AG04450 (cell line): ENCODE measurements around the gene PEX3. TPM values are rescaled to one million over a fixed set of nuclear protein-coding genes. Genes with fewer than 3 reads are reported as not detected.

Source experiments
- CTCF ChIA-PET: fragments of 300-600, 350-600 bp; formaldehyde crosslinking; extraction: SDS; loops from one replicate; lab custom pipeline; 2022; ENCODE audit warnings: antibody characterized with exemption, inconsistent platforms; lab: Charles Lee
- POLR2A ChIA-PET: fragments of 350-600 bp; formaldehyde crosslinking; extraction: SDS; loops from one replicate; lab custom pipeline; 2021; ENCODE audit warnings: antibody characterized with exemption, inconsistent platforms; lab: Yijun Ruan, JAX
- DNase-seq: peaks from one replicate; pipeline ENCODE4 v3.0.0-alpha.2; 2011; ENCODE audit warnings: low read depth, low spot score
- H3K27ac ChIP-seq: one replicate; pipeline ENCODE4 v1.5.1; 2012; ENCODE audit warnings: low read depth, low read length, control low read depth
- H3K27me3 ChIP-seq: one replicate; pipeline ENCODE4 v1.6.0; 2012; ENCODE audit warnings: low read length; ENCODE audit not compliant: control insufficient read depth, insufficient read depth
- H3K4me3 ChIP-seq: 2 replicates; pipeline ENCODE4 v1.5.1; 2011; ENCODE audit warnings: mild to moderate bottlenecking, low read depth, low read length, control low read depth
- H3K9me3 ChIP-seq: 2 replicates; pipeline ENCODE4 v1.5.1; 2012; ENCODE audit warnings: low read length; ENCODE audit not compliant: control insufficient read depth, insufficient read depth
- polyA plus RNA-seq: library from polyadenylated mRNA; depleted of rRNA; stranded (reverse); fragments of >200 nt; gene quantifications from 2 replicates; pipeline ENCODE4 v1.2.3, GENCODE V29; 2011
- TF ChIP-seq, protein P1 (sequence below): IDR thresholded peaks from 2 replicates; pipeline ENCODE4 v1.5.1; 2011; ENCODE audit warnings: low read depth, low read length, control low read depth, inconsistent platforms

PEX3 gene
- polyA plus RNA-seq, 1 experiment: 30.9 TPM

DNA sequence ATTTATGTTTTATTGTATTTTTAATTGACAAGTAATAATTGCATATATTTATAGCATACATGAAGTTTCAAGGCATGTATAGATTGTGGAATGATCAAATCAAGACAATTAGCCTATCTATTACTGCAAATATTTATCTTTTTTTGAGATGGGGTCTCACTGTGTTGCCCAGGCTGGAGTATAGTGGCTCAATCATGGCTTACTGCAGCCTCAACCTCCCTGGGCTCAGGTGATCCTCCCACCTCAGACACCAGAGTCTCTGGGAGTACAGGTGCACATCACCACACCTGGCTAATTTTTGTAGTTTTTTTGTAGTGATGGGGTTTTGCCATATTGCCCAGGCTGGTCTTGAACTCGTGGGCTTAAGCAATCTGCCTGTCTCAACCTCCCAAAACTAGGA is 77.1 kb downstream of the PEX3 start:
- no peaks in the 10 kb centered on the region for H3K9me3 ChIP-seq
- no peak overlapping the region for H3K4me3 ChIP-seq
- TF ChIP-seq, protein P1, sequence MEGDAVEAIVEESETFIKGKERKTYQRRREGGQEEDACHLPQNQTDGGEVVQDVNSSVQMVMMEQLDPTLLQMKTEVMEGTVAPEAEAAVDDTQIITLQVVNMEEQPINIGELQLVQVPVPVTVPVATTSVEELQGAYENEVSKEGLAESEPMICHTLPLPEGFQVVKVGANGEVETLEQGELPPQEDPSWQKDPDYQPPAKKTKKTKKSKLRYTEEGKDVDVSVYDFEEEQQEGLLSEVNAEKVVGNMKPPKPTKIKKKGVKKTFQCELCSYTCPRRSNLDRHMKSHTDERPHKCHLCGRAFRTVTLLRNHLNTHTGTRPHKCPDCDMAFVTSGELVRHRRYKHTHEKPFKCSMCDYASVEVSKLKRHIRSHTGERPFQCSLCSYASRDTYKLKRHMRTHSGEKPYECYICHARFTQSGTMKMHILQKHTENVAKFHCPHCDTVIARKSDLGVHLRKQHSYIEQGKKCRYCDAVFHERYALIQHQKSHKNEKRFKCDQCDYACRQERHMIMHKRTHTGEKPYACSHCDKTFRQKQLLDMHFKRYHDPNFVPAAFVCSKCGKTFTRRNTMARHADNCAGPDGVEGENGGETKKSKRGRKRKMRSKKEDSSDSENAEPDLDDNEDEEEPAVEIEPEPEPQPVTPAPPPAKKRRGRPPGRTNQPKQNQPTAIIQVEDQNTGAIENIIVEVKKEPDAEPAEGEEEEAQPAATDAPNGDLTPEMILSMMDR: no peak
- ChIA-PET CTCF (no interaction called here), POLR2A (no interaction called here)
- H3K27me3 ChIP-seq: peaks cover 3% of the 10 kb centered on the region
- no peak overlapping the region for H3K27ac ChIP-seq
- DNase-seq: no peak

DNA sequence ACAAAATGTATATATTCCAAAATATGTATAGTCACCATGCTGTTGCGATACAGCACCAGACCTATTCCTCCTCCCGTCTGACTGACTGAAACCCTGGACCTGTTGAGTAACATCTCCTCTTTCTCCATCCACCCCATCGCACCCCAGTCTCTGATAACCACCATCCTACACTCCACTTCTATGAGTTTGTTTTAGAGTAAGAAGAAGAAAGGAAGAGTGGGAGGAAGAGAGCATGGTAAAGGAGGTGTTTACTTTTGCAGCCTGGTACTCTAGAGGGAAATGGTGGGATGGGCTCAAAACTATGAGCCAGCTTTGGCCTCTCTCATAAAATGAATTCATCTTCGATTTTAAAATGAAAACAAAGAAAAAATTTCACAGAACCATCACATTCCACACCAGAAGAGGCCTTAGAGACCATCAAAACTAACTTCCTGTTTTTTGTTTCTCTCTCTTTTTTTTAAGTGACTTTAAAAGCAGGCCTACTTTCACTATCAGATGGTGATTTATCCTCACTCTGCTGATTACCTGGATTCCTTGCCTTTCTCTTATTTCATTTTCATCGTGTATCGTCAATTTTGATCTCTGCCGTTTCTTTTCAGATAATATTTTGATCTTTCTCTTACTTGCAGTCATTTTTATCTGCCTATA is 77.7 kb downstream of the PEX3 start:
- TF ChIP-seq, protein P1: no peak
- no peak for DNase-seq
- H3K27me3 ChIP-seq: peaks cover 3% of the 10 kb centered on the region
- no peaks in the 10 kb centered on the region for H3K9me3 ChIP-seq
- ChIA-PET POLR2A (no interaction called here), CTCF (interaction anchor here (0.6 to 1.2 kb wide), 2 partner anchors 17 to 30 kb away, joined by 3 read pairs; partner anchors contain the start of gene FUCA2)
- no peak overlapping the region for H3K27ac ChIP-seq
- no peak overlapping the region for H3K4me3 ChIP-seq

DNA sequence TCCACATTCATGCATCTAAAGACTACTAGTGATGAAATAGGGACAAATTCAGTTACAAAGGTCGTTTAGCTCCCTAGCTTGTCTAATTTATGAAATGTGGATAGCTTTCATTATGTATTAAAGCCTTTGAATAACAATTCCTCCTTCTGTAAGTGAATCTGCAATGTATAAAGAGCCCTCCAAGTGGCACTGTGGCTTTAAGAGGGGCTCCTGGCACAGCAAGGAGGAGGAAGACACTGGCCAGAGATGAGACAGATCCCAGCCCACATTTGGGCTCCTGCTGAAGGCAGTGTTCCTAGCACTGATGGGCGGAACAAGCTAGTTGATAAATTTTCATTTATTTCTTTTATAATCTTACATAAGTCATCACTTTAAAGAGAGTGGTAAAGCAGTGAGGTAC is 78.5 kb downstream of the PEX3 start:
- Histone ChIP-seq H3K4me3 (no peak overlapping the region), H3K9me3 (no peaks in the 10 kb centered on the region), H3K27ac (no peak overlapping the region), H3K27me3 (peaks cover 3% of the 10 kb centered on the region)
- DNase-seq: no peak
- POLR2A ChIA-PET: no interaction called here
- TF ChIP-seq, protein P1: 0 out of 2 replicates have a peak, but pooled peaks have one; percentile 27
- CTCF ChIA-PET: interaction anchor here (0.6 to 1.2 kb wide), 2 partner anchors 18 to 31 kb away, joined by 3 read pairs; partner anchors contain the start of gene FUCA2

DNA sequence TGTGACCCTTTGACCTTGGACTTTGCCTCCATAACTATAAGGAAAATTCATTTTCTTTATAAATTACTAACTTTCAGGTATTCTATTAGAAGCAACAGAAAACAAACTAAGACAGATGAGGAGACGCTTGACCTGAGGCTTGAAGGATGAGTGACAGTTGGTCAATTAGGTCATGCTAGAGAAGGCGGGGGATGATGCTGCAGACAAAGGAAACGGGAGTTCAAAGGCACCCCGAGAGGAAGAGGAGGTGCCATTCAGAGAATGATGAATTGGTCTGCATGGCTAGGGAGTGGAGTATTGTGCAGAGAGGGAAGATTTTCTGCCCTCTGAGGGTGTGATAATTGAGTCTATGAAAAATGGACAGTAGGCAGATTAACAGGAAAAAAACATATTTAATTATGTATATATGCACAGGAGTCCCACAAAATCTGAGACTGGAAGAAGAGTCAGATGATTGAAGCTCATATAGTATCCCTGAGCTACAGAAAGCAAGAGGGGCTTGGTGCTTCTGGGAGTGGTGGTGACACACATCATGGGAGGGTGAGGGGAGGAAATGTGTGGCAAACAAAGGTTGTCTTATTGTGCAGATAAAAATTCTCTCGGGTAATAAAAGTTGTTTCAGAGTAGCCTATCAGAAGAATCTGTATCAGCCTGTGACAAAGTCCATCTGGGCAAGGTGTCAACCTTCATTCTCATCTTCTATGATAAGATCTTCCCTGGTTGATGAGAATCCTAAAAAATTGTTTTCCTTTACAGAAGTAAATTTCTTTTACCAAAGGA is 81.3 kb downstream of the PEX3 start:
- Histone ChIP-seq H3K9me3 (no peaks in the 10 kb centered on the region), H3K4me3 (no peak overlapping the region), H3K27me3 (peaks cover 3% of the 10 kb centered on the region), H3K27ac (no peak overlapping the region)
- TF ChIP-seq, protein P1: no peak
- no peak for DNase-seq
- ChIA-PET CTCF (no interaction called here), POLR2A (no interaction called here)

DNA sequence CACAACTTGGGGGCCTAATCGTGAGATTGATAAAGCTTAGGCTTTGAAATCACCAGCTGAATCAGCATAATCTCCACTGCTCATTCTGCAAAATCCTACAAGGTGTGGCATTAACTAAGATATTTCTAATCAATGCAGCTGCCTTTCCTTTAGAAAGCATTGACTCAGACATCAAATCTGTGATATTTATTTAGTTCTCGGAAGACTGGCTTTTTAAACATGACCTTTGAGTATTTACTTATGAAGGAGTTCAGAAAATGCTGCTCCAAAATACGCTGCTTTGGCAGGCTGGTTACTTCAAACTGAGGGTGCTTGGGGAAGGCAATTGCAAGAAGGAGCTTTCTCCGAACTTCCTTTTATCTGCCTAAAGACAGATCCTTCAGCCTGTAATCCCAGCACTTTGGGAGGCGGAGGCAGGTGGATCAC is 84.6 kb downstream of the PEX3 start:
- Histone ChIP-seq H3K9me3 (no peaks in the 10 kb centered on the region), H3K4me3 (no peak overlapping the region), H3K27ac (no peak overlapping the region), H3K27me3 (peaks cover 3% of the 10 kb centered on the region)
- TF ChIP-seq, protein P1: no peak
- CTCF ChIA-PET: no interaction called here
- no peak for DNase-seq
- POLR2A ChIA-PET: no interaction called here
